Measurements from ENCODE around the gene SND1.
A peak's percentile ranks its signal among the peaks of the same experiment; 100 is the strongest.

SND1 gene

GRCh38 chr7:127920787-127921438 is 268.9 kb downstream of the SND1 start (continued):
- TF ChIP-seq ZNF362 (tag by site-specific recombination; IDR thresholded peaks at IDR 0.05), result peak; percentile 84
- TF ChIP-seq ZNF366 (tag by site-specific recombination; conservative IDR thresholded peaks at IDR 0.05), result 0 out of 2 replicates have a peak, but pooled peaks have one; percentile 9

GRCh38 chr7:127922656-127923055 is 270.7 kb downstream of the SND1 start:
- no peaks in the 10 kb centered on the region for H3K36me3 ChIP-seq (ENCODE audit: control insufficient read depth in 2 of 2, insufficient read depth in 1 of 2, low read length in 2 of 2)
- H3K9me3 ChIP-seq (ENCODE audit: control insufficient read depth, insufficient read depth, low read depth, low read length), result no peaks in the 10 kb centered on the region
- peaks cover 5% of the 10 kb centered on the region; the same call in 1 of the 2 replicates for H3K4me1 ChIP-seq (ENCODE audit: control insufficient read depth, insufficient read depth, low read length)
- ChIA-PET POLR2A (no interaction called here), CTCF (no interaction called here)
- H3K4me3 ChIP-seq (ENCODE audit: low read depth, low read length), result no peak overlapping the region
- no peak for TF ChIP-seq GLIS1 (tag by site-specific recombination; IDR thresholded peaks at IDR 0.05)
- no peak for TF ChIP-seq ZNF280D (tag by site-specific recombination; IDR thresholded peaks at IDR 0.05)
- no peak for TF ChIP-seq ZSCAN4 (tag by site-specific recombination; IDR thresholded peaks at IDR 0.05)
- no peak for TF ChIP-seq ZNF211 (tag by site-specific recombination; IDR thresholded peaks at IDR 0.05; ENCODE audit: low read depth)
- TF ChIP-seq SALL2 (tag by site-specific recombination; IDR thresholded peaks at IDR 0.05; ENCODE audit: borderline replicate concordance), result no peak
- no peak overlapping the region for H3K27ac ChIP-seq (ENCODE audit: extremely low read depth, low read depth, low read length)

GRCh38 chr7:127924874-127925273 is 272.9 kb downstream of the SND1 start:
- peaks cover 0 to 7% of the 10 kb centered on the region in 2 experiments; a peak in 1 of 3 replicates for H3K36me3 ChIP-seq (ENCODE audit: control insufficient read depth in 2 of 2, insufficient read depth in 1 of 2, low read length in 2 of 2)
- H3K4me3 ChIP-seq (ENCODE audit: low read depth, low read length), result no peak overlapping the region
- POLR2A ChIA-PET, result no interaction called here
- no peak overlapping the region for H3K27ac ChIP-seq (ENCODE audit: extremely low read depth, low read depth, low read length)
- H3K9me3 ChIP-seq (ENCODE audit: control insufficient read depth, insufficient read depth, low read depth, low read length), result no peaks in the 10 kb centered on the region
- H3K4me1 ChIP-seq (ENCODE audit: control insufficient read depth, insufficient read depth, low read length), result peaks cover 5% of the 10 kb centered on the region; the same call in 1 of the 2 replicates
- CTCF ChIA-PET, result no interaction called here
- TF ChIP-seq ZNF792 (tag by site-specific recombination; IDR thresholded peaks at IDR 0.05), result no peak
- no peak for TF ChIP-seq ZNF580 (tag by site-specific recombination; IDR thresholded peaks at IDR 0.05)
- TF ChIP-seq ZNF677 (tag by site-specific recombination; IDR thresholded peaks at IDR 0.05), result no peak
- no peak for TF ChIP-seq ZXDB (tag by site-specific recombination; IDR thresholded peaks at IDR 0.05)
- no peak for TF ChIP-seq ZBTB11 (tag by site-specific recombination; conservative IDR thresholded peaks at IDR 0.05; ENCODE audit: low read depth)
- TF ChIP-seq ZNF830 (tag by site-specific recombination; IDR thresholded peaks at IDR 0.05; ENCODE audit: low read depth), result no peak
- TF ChIP-seq ZNF23 (tag by site-specific recombination; IDR thresholded peaks at IDR 0.05; ENCODE audit: borderline replicate concordance), result no peak
- TF ChIP-seq GLIS1 (tag by site-specific recombination; IDR thresholded peaks at IDR 0.05), result no peak
- TF ChIP-seq ZNF529 (tag by site-specific recombination; IDR thresholded peaks at IDR 0.05; ENCODE audit: insufficient replicate concordance), result no peak
- no peak for TF ChIP-seq ZNF362 (tag by site-specific recombination; IDR thresholded peaks at IDR 0.05)
- TF ChIP-seq ZNF311 (tag by site-specific recombination; IDR thresholded peaks at IDR 0.05; ENCODE audit: borderline replicate concordance), result no peak
- no peak for TF ChIP-seq ZEB2 (tag by site-specific recombination; IDR thresholded peaks at IDR 0.05)
- TF ChIP-seq KLF10 (tag by site-specific recombination; IDR thresholded peaks at IDR 0.05), result no peak
- no peak for TF ChIP-seq ZNF514 (tag by site-specific recombination; IDR thresholded peaks at IDR 0.05)
- no peak for TF ChIP-seq ZNF174 (tag by site-specific recombination; IDR thresholded peaks at IDR 0.05)
- TF ChIP-seq ZNF777 (tag by site-specific recombination; IDR thresholded peaks at IDR 0.05; ENCODE audit: borderline replicate concordance), result no peak
- TF ChIP-seq ZNF214 (tag by site-specific recombination; IDR thresholded peaks at IDR 0.05; ENCODE audit: borderline replicate concordance), result no peak
